ENCODE data around the gene TXNRD2.
A peak's percentile ranks its signal among the peaks of the same experiment; 100 is the strongest.
"Not testable (repeated sequence)": the region's sequence is repeated elsewhere in the genome, so short reads cannot be mapped to it uniquely, and the experiment has no call there.

TXNRD2 gene

DNA sequence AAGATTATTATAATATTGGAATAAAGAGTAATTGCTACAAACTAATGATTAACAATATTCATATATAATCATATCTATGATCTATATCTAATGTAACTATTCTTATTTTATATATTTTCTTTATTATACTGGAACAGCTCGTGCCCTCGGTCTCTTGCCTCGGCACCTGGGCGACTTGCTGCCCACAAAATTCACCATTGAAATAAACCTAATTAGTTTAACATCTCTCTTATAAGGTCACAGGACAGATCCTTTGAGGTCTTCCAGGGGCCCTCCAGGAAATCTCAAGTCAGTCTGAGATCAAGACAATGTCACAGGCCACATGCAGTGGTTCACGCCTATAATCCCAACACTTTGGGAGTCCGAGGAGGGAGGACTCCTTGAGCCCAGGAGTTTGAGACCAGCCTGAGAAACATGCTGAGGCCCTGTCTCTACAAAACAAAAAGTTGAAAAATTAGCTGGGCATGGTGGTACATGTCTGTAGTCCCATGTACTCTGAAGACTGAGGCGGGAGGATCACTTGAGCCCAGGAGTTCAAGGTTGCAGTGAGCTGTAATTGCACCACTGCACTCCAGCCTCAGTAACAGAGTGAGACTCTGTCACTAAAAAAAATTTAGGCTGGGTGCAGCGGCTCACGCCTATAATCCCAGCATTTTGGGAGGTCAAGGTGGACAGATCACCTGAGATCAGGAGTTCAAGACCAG, 6.6 kb upstream of the TXNRD2 start:
- DNase-seq (ENCODE audit: low read depth in 2 of 2): no peak

DNA sequence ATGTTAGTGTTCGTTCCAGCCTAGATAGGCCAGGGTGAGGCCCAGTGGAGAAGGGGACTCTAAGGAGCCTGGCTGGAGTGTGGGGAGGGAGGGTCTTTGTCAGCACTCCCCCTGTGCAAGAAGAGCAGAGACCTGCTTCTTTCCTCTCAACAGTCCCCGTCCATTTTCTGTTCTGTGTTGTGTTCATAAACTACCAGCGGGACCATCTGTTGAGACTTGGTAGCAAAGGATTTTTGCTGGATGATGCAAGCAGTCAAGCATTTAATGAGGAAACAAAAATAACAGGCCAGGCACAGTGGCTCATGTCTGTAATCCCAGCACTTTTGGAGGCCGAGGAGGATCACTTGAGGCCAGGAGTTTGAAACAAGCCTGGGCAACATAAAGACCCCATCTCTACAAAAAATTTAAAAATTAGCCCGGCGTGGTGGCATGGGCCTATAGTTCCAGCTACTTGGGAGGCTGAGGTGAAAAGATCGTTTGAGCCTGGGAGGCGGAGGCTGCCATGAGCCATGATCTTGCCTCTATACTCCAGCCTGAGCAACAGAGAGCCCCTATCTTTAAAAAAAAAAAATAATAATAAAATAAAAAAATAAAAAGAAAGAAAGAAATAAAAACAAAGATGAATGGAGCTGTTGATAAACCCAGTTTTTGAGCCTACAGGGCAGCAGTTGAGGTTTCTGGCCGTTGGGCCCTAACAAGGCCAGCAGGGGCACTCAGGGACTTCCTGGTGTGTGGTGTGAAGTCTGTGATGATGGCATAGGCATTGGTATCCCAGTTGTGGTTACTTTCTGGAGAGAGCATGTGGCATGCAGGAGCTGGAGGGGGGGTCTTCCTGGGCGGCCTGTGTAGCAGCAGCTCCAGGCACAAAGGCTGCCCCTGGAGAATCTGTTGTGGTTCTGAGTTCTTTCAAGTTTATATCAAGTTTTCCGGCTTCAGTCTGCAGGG, 1.7 kb upstream of the TXNRD2 start:
- peak; percentile 87 to 88 for DNase-seq (ENCODE audit: low read depth in 2 of 2)

GRCh38 chr22:19942157-19943081, 801 bp upstream of the TXNRD2 start:
- DNase-seq (ENCODE audit: low read depth in 2 of 2): peak; percentile 47 to 48

- DNase-seq (ENCODE audit: low read depth in 2 of 2): no peak
Observed at GRCh38 chr22:19940536-19941364, 868 bp downstream of the TXNRD2 start.

DNA sequence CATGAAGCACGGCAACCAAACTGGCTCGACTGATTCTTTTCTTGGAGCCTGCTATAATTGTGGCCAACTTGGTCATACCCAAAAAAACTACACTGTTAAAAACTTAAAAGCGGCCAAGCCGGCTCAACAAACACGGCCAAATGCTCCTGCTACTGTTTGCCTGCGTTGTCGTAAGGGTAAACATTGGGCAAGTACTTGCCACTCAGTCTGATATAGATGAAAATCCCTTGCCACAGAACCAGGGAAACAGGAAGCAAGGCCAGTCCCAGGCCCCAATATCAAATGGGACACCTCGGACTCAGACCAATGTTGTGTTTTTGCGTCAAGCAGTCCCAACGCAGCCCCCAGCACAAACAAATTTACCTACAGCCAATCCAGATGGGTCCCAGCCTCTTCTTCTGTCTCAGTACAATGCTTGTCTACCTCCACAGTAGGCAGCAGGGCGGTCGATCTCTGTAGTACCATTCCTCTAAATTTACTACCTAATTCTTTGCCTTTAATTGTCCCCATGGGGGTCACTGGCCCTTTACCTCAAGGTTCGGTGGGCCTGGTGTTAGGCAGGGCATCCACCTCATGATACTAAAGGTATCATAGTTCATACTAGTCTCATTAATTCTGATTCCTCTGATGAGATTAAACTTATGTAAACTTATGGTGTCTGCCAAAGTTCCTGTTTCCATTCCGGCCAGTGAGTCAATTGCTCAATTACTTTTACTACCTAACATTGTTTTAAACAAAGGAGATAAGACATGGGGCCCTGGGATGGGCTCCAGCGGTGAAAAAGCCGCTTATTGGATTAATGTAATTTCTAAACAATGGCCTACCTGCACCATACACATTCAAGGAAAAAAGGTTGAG, 3.8 kb downstream of the TXNRD2 start:
- DNase-seq (ENCODE audit: low read depth in 2 of 2): no peak

- no peak for DNase-seq (ENCODE audit: low read depth in 2 of 2)
Observed at GRCh38 chr22:19936513-19936912, 5.1 kb downstream of the TXNRD2 start.

DNA sequence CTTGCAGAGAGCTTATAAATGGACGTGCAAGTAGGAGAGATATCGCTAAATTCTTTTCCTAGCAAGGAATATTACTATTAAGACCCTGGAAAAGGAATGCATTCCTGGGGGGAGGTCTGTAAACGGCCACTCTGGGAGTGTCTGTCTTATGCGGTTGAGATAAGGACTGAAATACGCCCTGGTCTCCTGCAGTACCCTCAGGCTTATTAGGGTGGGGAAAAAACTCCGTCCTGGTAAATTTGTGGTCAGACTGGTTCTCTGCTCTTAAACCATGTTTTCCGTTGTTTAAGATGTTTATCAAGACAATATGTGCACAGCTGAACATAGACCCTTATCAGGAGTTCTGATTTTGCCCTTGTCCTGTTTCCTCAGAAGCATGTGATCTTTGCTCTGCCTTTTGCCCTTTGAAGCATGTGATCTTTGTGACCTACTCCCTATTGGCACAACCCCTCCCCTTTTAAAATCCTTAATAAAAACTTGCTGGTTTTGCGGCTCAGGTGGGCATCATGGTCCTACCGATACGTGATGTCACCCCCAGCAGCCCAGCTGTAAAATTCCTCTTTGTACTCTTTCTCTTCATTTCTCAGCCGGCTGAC, 6.4 kb downstream of the TXNRD2 start:
- DNase-seq (ENCODE audit: low read depth in 2 of 2): not testable (repeated sequence)

GRCh38 chr22:19933341-19934241, 8.0 kb downstream of the TXNRD2 start:
- no peak for DNase-seq (ENCODE audit: low read depth in 2 of 2)

GRCh38 chr22:19932367-19933206, 9.0 kb downstream of the TXNRD2 start:
- no peak for DNase-seq (ENCODE audit: low read depth in 2 of 2)

- DNase-seq (ENCODE audit: low read depth in 2 of 2): no peak
Observed at GRCh38 chr22:19931514-19931913, 10.1 kb downstream of the TXNRD2 start.

- DNase-seq (ENCODE audit: low read depth in 2 of 2): no peak
Observed at GRCh38 chr22:19930551-19931486, 10.8 kb downstream of the TXNRD2 start.

DNA sequence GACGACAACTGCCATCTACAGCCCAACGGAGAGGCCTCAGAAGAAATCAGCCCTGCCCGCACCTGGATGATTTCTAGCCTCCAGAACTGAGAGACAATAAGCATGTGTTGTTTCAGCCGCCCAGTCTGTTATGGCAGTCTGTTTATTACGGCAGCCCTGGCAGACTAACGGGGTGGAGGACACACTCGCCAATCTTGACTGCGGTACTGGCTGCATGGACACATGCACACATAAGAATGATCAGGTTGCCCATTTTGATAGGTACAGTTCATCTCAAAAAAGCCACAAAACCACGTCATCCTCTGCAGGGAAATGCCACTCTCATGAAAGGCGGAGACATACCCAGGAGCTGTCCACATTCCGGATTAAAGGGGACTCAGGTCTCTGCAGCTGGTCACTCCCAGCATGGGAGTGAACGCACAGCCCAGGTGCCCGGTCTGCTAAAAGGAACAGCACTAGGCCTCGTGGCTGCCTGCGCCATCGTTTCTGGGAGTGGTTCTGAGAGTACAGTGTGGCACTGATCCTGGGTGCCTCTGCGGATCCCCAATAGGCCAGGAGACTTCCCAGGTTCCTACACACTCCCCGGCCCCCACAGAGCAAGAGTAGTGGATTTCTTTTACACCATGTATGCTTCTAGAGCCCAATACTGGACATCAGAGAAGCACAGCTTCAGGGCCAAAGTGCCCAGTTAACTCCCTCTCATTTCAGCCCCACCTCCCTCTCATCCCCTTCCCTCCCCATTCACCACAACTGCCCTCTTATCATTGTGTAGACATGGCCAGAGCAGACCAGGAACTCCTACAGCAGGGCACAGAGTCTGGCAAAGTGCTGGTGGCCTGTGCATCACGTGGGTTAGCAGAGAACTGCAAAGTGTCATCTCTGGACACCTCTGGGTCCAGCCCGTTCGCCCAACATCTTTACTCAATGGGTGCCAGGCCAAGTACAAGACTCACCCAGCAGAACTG, 11.8 kb downstream of the TXNRD2 start:
- no peak for DNase-seq (ENCODE audit: low read depth in 2 of 2)

GRCh38 chr22:19928207-19928606, 13.4 kb downstream of the TXNRD2 start:
- no peak for DNase-seq (ENCODE audit: low read depth in 2 of 2)

DNA sequence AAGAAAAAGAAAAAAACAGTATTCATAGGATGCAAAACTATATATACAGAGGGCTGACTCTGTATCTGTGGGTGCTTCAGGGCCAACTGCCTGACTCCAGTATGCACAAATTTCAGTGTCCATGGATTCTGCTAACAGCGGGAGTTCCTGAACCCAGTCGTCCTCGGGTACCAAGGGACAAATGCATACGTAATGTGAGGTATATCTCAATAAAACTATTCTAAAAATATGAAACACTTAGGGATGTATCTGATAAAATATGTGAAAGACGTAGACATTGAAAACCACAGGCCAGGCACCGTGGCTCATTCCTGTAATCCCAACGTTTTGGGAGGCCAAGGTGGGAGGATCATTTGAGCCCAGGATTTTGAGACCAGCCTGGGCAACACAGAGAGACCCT, 13.9 kb downstream of the TXNRD2 start:
- no peak for DNase-seq (ENCODE audit: low read depth in 2 of 2)

DNA sequence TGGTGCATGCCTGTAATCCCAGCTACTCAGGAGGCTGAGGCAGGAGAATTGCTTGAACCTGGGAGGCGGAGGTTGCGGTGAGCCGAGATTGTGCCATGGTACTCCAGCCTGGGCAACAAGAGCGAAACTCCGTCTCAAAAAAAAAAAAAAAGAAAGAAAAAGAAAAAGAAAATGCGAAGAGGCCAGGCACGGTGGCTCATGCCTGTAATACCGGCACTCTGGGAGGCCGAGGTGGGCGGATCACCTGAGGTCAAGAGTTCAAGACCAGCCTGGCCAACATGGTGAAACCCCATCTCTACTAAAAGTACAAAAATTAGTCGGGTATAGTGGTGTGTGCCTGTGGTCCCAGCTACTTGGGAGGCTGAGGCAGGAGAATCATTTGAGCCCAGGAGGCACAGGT, 15.6 kb downstream of the TXNRD2 start:
- not testable (repeated sequence) for DNase-seq (ENCODE audit: low read depth in 2 of 2)

Measured in fibroblast of skin of left quadriceps (primary cell).